ENCODE results near the gene RFX4.

GRCh38 chr12:106720696-106721095 lies 137.9 kb downstream of the RFX4 start:
- no peak for TF ChIP-seq CTCF (IDR thresholded peaks at IDR 0.05)
- TF ChIP-seq POLR2AphosphoS5 (IDR thresholded peaks at IDR 0.05) = no peak
- no peak for TF ChIP-seq EP300 (IDR thresholded peaks at IDR 0.05; ENCODE audit: low read depth)
- no peak for TF ChIP-seq POLR2A (IDR thresholded peaks at IDR 0.05)
